HEK293T (cell line): ENCODE data around the gene RYK.

ENCODE experiments used
- FOXM1 ChIP-seq: fragments of 450-650 bp; IDR thresholded peaks from 2 replicates; pipeline ENCODE4 v1.6.1; 2017; ENCODE audit warnings: mild to moderate bottlenecking, borderline replicate concordance
- L3MBTL2 ChIP-seq: fragments of 450-650 bp; conservative IDR thresholded peaks from 2 replicates; pipeline ENCODE4 v1.6.1; 2016; ENCODE audit warnings: mild to moderate bottlenecking

GRCh38 chr3:134205451-134205850 is 45.2 kb downstream of the RYK start:
- TF ChIP-seq FOXM1, result no peak
- TF ChIP-seq L3MBTL2, result no peak
